Measurements from ENCODE around the gene FNDC3B.

Gene FNDC3B

DNA sequence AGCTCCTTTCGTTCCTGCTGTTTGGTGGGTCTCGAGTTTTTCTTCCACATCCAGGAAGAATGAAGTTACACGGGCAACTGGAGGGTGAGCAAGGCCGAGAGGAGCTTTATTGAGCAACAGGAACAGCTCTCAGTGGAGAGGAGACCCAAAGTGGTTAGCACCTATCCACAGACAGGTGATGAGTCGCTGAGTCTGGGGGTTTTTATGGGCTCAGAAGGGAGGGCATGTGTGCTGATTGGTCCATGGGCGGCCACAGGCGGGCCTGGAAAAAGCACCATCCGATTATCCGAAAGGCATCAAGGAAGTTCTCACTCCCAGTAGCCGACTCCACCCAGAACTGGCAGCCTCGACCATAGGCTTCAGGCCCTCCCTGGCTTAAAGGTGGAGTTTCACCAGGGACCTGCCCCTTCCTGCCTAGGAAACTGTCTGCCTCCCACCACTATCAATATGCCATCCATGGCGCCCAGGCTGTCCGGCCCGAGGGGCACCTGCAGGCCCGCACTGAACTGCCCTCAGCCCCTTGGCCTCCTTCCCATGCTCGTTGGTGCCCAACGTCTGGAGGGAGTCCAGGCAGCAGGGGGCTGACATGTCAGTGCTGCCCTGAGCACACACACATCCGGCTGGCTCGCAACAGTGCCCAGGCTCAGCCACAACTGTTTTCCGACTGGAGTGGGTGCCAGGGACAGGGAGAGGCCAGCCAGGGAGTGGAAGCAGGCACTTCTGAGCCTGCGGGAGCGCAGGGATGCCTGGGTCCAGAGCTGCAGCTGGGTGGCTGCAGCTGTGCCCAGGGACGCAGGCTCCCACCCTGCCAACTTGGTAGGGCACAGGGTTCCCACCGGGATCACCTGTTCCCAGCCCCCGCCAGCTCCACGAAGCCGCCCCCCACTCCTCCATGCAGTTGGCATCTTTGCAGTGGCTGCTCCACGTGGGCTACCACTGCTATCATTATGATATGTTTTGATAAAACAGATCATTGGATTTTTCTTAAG, 170.2 kb downstream of the FNDC3B start:
- no peak for DNase-seq (ENCODE audit: low read depth in 2 of 2, low spot score in 1 of 2)

DNA sequence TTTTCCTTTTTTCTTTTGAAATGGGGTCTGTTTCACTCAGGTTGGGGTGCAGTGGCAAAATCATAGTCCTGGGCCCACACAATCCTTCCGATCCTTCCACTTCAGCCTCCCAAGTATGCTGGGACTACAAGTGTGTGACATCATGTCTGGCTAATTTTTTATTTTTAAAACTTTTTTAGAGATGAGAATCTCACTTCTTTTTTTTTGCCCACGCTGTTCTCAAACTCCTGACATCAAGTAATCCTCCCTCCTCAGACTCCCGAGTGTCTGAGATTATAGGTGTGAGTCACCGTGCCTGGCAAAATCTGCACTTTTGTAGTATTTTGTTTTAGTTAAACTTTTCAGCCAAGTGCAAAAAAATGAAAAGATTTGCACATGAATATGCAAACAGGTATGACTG, 171.0 kb downstream of the FNDC3B start:
- DNase-seq (ENCODE audit: low read depth in 2 of 2, low spot score in 1 of 2): no peak

DNA sequence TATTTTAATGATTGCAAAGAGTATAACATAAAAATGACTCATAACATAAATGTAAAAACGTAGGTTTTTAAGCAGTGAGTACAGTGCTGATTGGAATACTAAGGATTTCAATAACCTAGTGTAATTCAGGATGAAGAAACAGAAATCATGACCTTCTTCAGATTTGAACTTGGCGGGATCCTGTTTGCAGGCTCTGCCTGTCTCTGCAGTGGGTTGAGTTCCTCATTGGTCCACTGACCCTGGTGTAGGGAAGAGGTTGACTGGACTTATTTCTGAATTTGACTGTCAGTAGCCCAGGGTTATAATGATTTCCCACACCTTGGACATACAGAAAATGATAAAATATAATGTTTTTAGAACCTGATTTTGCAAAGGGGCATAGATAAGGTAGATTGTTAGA, 171.7 kb downstream of the FNDC3B start:
- DNase-seq (ENCODE audit: low read depth in 2 of 2, low spot score in 1 of 2): no peak

DNA sequence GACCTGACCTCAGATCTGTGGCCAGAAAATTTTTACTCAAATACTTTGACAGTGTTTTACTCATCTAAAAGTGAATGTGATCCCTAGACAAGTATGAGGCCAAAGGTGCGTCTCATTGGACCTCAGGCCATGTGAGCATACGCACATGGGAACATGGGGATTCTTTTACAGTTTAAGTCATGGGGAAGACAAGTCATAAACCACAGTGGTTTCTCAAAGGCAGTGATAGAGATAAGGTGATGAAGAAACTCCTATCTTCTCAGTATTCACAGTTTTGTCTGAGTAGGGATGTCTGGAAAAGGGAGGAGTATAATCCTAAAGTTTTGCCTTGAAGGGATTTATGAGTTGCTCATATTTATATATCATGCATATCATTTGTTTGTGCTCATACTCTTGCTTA, 173.8 kb downstream of the FNDC3B start:
- DNase-seq (ENCODE audit: low read depth in 2 of 2, low spot score in 1 of 2): no peak

DNA sequence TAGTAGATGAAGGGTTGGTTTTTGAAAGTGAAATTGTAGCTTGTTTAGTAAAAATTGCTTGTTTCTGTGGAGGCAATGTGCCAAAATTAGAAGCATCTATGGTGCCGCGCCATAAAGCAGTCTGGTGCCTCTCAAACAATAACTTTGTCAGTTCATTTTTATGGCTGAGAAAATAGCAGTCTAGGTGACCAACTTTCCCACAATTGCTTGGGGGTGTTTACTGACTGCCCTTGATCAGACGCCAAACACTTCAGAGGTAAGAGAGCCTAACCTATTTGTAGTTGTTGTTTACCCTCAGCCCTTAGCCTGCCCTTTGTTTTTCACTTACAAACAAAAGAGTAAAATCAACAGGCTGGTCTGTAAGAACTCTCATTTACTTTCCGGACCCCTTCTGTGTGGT, 174.5 kb downstream of the FNDC3B start:
- no peak for DNase-seq (ENCODE audit: low read depth in 2 of 2, low spot score in 1 of 2)

DNA sequence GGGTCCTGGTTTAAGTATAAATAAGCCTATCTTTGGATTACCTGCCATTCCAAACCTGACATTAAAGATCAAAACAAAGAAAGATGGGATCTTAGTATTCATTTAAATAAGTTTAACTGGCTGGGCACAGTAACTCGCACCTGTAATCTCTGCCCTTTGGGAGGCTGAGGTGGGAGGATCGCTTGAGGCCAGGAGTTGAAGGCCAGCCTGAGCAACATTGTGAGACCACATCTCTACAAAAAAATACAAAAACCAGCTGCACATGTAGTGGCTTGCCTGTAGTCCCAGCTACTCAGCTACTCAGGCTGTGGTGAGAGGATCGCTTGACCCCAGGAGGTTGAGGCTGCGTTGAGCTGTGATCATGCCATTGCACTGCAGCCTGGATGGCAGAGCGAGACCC, 176.9 kb downstream of the FNDC3B start:
- DNase-seq (ENCODE audit: low read depth in 2 of 2, low spot score in 1 of 2): no peak

DNA sequence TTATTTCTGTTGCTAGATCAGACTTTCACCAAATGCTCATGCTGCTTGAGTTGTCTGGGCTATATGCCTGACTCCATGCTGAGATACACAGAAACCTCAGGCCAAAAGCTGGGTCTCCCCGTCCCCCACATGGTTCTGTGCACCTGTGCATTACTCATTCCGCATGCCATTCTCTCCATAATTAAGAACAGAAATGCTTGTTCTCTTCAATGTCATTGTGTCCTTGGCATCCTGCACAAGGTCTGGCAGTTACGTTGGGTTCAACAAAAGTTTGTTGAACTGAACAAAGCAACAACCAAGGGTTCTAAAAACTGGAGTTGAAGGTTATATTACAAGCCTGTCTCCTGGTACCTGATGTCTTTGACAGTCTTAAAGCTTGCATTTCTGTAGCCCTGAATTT, 177.5 kb downstream of the FNDC3B start:
- no peak for DNase-seq (ENCODE audit: low read depth in 2 of 2, low spot score in 1 of 2)

DNA sequence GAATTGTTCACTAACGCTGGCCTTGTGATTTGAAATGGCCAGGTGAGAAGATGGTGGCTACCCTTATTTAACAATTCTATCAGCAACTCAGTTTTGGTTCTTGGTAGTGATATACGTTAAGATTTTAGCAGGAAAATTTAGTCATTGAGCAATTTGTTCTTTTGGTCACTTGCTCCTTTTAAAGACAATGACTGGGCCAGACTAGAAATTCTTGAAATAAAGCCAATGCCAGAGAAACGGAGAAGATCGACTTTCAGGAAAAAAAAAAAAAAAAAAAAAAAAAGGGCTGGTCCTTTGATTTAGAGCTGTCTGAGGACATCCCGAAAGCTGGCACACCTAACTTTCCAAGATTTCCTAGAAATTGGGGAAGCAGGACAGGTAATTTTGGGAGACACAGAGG, 178.5 kb downstream of the FNDC3B start:
- DNase-seq (ENCODE audit: low read depth in 2 of 2, low spot score in 1 of 2): no peak

DNA sequence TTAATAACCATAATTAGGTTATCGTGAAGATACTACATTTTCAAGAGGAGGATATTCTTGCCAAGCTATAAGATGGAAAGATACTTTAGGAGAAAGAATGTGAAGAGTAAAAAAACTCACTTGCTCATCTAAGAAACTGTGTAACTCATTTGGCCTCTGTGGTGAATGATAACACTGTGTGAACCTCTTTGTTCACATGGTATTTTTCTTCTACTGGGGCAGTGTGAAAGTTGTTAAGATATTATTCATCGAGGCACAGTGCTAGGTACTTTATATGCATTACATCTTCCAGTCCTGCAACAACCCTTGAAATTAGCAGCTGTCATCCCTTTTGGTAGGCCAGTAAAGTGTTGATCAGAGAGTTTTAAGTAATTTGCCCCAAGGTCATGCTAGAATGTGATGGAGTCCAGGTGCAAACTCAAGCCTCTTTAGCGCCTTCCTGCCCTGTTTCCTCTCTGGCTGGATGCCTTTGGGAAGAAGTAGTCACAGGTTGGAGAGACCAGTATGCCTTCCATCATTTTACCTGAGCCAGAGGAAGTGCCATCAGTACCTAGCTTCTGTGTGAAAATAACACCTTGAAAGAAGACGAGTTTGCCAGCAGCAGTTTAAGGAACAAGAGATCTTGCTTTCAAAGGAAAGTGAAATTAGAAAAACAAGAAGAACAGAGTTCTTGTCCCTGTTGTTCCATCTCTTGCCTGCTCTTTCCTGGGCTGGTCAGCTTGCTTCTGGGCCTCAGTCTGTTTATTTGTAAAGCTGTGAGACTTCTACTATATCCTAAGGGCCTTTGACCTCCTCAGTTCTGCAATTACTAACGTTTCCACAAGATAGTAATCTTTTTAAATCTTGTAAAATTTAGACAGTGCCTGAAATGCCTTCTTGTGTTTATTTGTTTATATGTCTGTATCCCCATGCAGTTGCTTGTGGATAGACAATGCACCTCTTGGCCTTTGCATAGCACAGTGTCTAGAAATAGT, 179.3 kb downstream of the FNDC3B start:
- no peak for DNase-seq (ENCODE audit: low read depth in 2 of 2, low spot score in 1 of 2)

DNA sequence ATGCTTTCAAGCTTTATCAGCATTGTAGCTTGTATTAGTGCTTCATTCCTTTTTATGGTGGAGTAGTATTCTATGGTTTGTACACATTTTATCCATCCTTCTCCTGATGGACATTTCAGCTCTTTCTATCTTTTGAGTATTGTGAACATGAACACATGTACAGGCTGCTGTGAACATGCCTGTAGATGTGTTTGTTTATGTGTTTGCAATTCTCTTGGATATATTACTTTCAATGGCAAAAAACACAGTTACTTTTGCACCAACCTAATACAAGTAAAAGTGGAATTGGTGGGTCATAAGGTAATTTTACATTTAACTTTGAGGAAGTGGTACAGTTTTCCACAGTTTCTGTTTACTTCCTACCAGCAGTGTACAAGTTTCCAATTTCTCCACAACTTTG, 180.4 kb downstream of the FNDC3B start:
- no peak for DNase-seq (ENCODE audit: low read depth in 2 of 2, low spot score in 1 of 2)

DNA sequence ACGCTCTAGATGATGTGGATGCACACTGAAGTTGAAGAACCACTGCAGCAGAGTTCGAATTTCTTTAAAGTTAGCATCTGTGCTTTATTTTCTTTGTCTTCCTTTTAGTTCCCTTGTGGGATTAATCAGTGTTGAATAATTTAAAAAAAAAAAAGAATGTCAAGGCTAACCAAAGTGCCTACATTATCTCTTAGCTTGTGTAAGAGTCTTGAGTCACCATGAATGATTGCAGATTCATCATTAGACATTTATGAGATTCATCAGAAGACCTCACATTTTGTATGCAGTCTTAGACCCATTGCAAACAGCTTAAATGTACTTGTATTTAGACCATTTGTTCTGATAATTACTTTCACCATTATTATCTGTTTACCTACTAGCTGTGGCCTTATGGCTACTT, 182.2 kb downstream of the FNDC3B start:
- DNase-seq (ENCODE audit: low read depth in 2 of 2, low spot score in 1 of 2): no peak

DNA sequence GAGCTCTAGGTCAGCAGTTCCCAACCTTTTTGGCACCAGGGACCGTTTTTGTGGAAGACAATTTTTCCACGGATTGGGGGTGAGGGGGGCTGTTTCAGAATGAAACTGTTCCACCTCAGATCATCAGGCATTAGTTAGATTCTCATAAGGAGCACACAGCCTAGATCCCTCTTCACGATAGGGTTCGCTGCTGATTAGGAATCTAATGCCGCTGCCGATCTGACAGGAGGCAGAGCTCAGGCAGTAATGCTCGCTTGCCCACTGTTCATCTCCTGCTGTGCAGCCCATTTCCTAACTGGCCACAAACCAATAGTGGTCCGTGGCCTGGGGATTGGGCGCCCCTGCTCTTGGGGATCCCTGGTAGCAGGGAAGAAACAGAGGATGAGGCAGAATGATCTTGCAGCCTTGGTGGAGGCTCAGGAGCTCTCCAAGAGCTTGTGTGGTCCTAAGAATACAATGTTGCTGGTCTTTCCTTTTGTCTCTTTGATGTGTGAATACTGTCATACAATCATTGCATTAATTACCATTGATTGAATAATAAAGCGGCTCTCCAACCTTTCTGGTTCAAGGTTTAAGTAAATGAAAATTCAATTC, 183.2 kb downstream of the FNDC3B start:
- DNase-seq (ENCODE audit: low read depth in 2 of 2, low spot score in 1 of 2): no peak

DNA sequence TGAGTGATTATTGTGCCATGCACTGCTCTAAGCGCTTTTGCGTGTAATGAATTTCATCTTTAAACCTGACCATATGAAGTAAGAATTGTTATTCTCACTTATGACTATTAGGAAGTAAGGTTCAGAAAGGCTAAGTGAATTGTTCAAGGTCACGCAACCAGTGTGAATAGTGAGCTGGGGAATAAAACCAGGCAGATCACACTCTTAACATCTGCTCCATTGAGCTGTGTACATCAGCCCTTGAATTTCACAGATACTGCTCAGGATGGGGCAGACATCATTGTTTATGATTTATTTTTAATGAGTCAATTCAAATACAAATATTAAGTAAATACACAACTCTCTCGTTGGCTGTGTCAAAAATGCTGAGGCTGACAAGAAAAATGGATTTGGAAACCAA, 184.5 kb downstream of the FNDC3B start:
- DNase-seq (ENCODE audit: low read depth in 2 of 2, low spot score in 1 of 2): no peak

DNA sequence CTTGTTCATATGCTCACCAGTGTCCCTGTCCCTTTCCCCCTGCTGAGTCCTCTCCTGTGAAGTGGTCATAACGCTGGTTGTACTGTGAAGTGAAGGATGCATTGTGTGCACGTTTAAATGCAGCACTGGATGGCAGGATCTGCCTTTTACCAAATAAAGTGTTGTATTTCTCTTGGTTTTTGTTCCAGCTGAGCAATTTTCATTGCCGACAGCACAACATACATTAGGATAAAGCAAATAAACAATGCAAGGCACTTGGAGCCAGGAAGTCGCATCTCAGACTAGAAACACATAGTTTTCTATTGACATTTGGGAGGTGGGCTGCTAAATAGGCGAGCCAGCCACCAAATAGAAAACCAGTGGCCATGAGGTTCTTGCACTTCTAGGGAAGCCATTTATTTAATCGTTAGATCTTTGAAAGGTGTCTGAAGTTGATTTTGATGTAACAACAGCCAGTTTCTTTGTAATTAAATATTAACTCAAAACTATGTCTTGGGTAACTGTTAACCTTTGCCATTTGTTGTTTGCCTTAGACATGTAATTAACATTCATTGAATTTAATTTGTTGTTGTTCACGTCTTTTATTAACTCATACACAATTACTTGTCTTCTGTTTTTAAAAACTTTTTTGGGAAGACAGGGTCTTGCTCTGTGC, 185.3 kb downstream of the FNDC3B start:
- DNase-seq (ENCODE audit: low read depth in 2 of 2, low spot score in 1 of 2): no peak

DNA sequence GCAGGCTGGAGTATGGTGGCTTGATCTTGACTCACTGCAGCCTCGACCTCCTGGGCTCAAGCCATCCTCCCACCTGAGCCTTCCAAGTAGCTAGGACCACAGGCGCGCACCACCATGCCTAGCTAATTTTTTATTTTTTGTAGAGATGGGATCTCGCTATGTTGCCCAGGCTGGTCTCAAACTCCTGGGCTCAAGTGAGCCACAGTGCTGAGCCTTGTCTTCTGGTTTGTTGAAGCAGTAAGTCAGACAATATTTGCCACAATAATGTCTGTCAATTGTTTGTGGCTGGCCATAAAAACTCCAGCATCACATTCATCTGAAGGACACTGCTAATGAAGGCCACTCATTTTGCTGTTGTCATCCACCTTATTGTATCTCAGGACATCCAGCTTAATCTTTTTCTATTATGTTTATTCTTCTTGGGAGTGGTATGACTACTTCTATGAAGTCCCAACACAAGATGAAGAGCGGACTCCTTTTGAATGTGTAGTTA, 185.9 kb downstream of the FNDC3B start:
- DNase-seq (ENCODE audit: low read depth in 2 of 2, low spot score in 1 of 2): no peak

DNA sequence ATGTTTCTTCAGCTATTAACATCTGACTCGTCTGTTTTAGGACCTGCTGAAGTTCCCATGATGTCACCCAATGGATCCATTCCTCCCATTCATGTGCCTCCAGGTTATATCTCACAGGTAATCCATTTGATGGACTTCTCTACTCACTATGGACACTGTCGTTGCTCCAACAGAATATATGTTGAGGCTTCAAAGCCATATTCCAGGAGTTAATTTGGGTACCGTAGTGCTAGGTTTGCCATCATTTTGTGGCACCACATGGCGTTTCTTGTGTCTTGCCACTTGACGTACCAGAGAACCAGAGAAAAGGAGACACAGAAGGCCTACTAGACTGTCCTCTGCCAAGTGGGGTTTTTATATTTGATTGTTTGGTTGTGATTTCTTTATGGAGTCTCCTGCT, 187.5 kb downstream of the FNDC3B start:
- no peak for DNase-seq (ENCODE audit: low read depth in 2 of 2, low spot score in 1 of 2)

DNA sequence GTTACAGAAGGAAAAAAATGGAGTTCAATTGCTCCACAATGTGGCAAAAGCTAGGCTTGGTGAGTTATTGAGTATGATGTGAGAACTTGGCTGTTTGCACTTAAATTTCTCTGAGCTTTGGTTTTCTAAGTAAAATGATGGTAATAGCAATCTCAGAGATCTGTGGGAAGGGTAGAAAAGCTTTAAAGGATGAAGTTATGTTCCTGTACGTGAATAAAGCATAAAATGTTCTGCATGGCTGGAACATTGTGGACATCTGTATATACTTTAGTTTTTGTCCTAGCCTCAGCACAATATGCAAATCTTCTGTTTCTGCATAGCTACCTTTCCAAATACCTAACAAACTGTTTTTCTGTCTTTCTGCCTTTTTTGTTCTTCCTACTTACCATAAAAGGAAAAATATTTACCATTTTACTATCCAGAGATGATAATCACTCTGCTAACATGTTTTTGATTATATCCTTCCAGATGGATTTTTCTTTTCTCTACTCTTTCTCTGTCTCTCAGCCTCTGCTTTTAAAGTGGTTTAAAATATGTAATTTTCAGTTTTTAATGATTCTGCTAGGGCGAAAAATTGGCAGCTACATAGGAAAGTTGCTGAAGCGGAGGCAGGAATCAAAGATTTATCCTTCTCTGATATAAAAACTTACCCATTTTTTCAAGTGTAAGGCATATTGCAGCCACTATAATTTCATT, 188.1 kb downstream of the FNDC3B start:
- no peak for DNase-seq (ENCODE audit: low read depth in 2 of 2, low spot score in 1 of 2)

DNA sequence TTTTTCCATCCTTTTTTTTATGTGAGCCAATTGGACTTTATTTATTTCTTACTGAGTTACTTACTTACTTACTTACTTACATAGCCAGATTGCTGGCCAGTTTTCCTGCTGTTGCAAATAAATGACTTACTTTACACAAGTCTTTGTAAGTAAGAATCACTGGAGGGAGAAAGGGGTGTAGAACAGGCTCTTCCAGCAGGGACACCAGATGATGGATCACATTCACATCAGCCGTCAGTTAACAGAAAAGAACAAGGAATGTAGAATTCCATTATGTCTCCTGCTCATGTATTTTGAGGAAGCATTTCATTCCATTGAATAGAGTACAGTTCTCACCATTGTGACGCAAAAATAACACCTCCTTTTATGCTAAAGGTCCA, 188.6 kb downstream of the FNDC3B start:
- no peak for DNase-seq (ENCODE audit: low read depth in 2 of 2, low spot score in 1 of 2)

DNA sequence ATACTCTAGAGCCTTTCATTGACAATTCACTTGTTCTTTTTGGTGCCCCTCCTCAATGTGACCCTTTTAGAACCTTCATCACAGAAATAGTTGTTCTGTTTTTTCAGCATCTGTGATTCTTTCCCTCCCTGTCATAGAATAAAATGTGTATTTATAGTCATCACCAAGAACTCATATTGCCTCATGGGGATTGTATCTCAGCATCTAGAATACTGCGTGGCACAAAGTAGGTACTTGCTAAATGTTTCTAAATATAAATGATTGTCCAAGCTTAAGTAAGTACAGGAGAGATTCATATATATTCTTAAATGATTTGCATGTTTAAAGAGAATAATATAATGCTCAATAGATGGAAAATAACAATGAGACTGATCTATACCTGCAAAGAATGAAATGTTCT, 190.1 kb downstream of the FNDC3B start:
- DNase-seq (ENCODE audit: low read depth in 2 of 2, low spot score in 1 of 2): no peak

DNA sequence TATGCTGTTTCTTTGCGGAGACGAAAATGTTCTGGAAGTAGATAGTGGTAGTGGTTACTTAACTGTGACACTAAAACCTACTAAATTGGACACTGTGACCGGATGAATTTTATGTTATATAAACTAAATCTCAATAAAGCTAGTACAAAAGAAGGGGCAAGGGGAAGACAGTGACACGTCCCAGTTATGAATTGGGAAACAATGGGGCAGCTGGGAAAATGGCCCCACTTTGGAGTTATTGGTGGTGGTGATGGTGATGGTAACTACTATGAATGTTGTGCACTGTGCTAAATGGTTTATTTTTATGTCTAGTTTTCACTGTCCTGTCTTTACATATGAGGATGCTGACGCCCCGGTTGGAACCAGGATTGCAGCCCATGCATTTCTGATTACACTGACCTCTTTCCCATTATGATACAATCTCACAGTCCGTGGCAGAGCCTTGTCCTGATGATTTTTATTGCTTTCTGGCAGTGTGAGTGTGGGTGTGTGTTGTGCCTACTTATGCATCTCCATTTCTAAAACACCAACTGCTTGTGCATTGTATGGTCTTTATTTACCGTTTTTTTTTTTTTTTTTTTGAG, 192.0 kb downstream of the FNDC3B start:
- no peak for DNase-seq (ENCODE audit: low read depth in 2 of 2, low spot score in 1 of 2)

All from stimulated activated CD8-positive, alpha-beta memory T cell treated with anti-CD3 and anti-CD28 coated beads, Interleukin-4, amount 100 ng/mL, for 1 hour (primary cell).